Activated CD4-positive, alpha-beta T cell treated with anti-CD3 and anti-CD28 coated beads, Interleukin-2, amount 10 ng/mL, durations not matched to agents 24 days and 14 days (primary cell): ENCODE measurements around the gene CDKAL1. TPM values are rescaled to one million over a fixed set of nuclear protein-coding genes. Genes with fewer than 3 reads are reported as not detected.
"Not testable (repeated sequence)": the region's sequence is repeated elsewhere in the genome, so short reads cannot be mapped to it uniquely, and the experiment has no call there.

Experiments used
- DNase-seq: peaks from one replicate; pipeline ENCODE4 v3.0.0; 2022
- H3K27ac Mint-ChIP-seq: one replicate; pipeline ENCODE4 v1.8.0; 2022; ENCODE audit warnings: mild to moderate bottlenecking, mixed read lengths
- H3K27me3 Mint-ChIP-seq: one replicate; pipeline ENCODE4 v1.8.0; 2022; ENCODE audit warnings: mixed read lengths
- H3K36me3 Mint-ChIP-seq: one replicate; pipeline ENCODE4 v1.8.0; 2022; ENCODE audit warnings: low read depth, mild to moderate bottlenecking, mixed read lengths
- H3K4me1 Mint-ChIP-seq: one replicate; pipeline ENCODE4 v1.8.0; 2021; ENCODE audit warnings: mixed read lengths
- H3K4me3 Mint-ChIP-seq: one replicate; pipeline ENCODE4 v1.8.0; 2022; ENCODE audit warnings: mild to moderate bottlenecking, moderate library complexity, mixed read lengths
- H3K9me3 Mint-ChIP-seq: one replicate; pipeline ENCODE4 v1.8.0; 2021; ENCODE audit warnings: mixed read lengths
- intact Hi-C: fragments of 100-400 bp; cut with micrococcal nuclease; formaldehyde crosslinking; loops from one replicate; pipeline ENCODE4 v1.15.1; 2023
- total RNA-seq: library from RNA; stranded (reverse); gene quantifications from 2 replicates; pipeline ENCODE4 v1.2.3, GENCODE V29; 2022

CDKAL1 gene
- total RNA-seq, 1 donor from 2014 or later, result 29.1 TPM

GRCh38 chr6:21189759-21190158, 655.5 kb downstream of the CDKAL1 start:
- DNase-seq, result no peak
- Mint-ChIP-seq H3K36me3 (peaks cover 3% of the 10 kb centered on the region), H3K4me1 (peaks cover 11% of the 10 kb centered on the region), H3K9me3 (no peaks in the 10 kb centered on the region), H3K4me3 (no peak overlapping the region), H3K27me3 (no peaks in the 10 kb centered on the region), H3K27ac (no peak overlapping the region)
- intact Hi-C loops, result loop anchor here (10.0 kb wide), 1 partner anchor 605 kb away; no protein-coding TSS in a partner anchor

DNA sequence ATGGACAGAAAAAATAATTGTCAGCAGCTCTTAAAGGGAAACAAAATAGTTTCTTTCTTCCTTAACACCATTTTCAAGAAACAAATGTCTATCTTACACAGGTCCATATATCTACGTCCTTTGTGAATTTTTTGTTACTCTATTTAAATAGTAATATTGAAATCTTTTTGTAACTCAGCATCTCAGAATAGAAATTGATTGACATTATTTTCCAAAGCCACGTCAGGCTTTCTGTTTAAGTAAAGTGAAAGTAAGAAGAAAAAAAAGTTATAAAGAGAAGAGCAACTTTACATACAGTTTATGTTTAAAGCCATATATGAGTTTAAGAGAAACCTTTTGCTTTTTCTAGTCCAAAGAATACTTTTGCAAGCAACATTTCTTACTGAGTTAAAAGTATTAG, 656.4 kb downstream of the CDKAL1 start:
- H3K9me3 Mint-ChIP-seq, result no peaks in the 10 kb centered on the region
- no peak for DNase-seq
- no peak overlapping the region for H3K27ac Mint-ChIP-seq
- peaks cover 3% of the 10 kb centered on the region for H3K36me3 Mint-ChIP-seq
- H3K4me1 Mint-ChIP-seq, result peaks cover 11% of the 10 kb centered on the region
- H3K4me3 Mint-ChIP-seq, result no peak overlapping the region
- intact Hi-C loops, result loop anchor here (10.0 kb wide), 1 partner anchor 606 kb away; no protein-coding TSS in a partner anchor
- H3K27me3 Mint-ChIP-seq, result no peaks in the 10 kb centered on the region

- H3K9me3 Mint-ChIP-seq, result no peaks in the 10 kb centered on the region
- no peak for DNase-seq
- H3K36me3 Mint-ChIP-seq, result peaks cover 5% of the 10 kb centered on the region
These were observed 659.7 kb downstream of the CDKAL1 start for GRCh38 chr6:21193790-21194475.

DNA sequence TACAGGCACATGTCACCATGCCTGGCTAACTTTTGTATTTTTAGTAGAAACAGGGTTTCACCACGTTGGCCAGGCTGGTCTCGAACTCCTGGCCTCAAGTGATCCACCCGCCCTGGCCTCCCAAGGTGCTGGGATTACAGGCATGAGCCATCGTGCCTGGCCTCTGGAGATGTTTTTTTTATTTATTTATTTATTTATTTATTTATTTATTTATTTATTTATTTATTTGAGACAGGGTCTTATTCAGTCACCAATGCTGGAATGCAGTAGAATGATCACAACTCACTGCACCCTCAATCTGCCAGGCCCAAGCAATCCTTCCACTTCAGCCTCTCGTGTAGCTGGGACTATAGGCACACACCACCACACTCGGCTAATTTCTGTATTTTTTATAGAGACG, 661.0 kb downstream of the CDKAL1 start:
- DNase-seq, H3K27me3 Mint-ChIP-seq, H3K36me3 Mint-ChIP-seq, H3K4me3 Mint-ChIP-seq, H3K27ac Mint-ChIP-seq, H3K9me3 Mint-ChIP-seq: not testable (repeated sequence)
- intact Hi-C loops, result loop anchor here (10.0 kb wide), 1 partner anchor 610 kb away; no protein-coding TSS in a partner anchor
- H3K4me1 Mint-ChIP-seq, result peaks cover 15% of the 10 kb centered on the region

More at GRCh38 chr6:21193790-21194475, 659.7 kb downstream of the CDKAL1 start:
- Mint-ChIP-seq H3K4me1 (peaks cover 15% of the 10 kb centered on the region), H3K27me3 (no peaks in the 10 kb centered on the region), H3K27ac (no peak overlapping the region), H3K4me3 (no peak overlapping the region)
- intact Hi-C loops, result loop anchor here (10.0 kb wide), 1 partner anchor 609 kb away; no protein-coding TSS in a partner anchor

- peaks cover 6% of the 10 kb centered on the region for H3K4me1 Mint-ChIP-seq
- peaks cover 11% of the 10 kb centered on the region for H3K36me3 Mint-ChIP-seq
- no peaks in the 10 kb centered on the region for H3K27me3 Mint-ChIP-seq
- no peak overlapping the region for H3K4me3 Mint-ChIP-seq
- no peaks in the 10 kb centered on the region for H3K9me3 Mint-ChIP-seq
- no peak overlapping the region for H3K27ac Mint-ChIP-seq
- no peak for DNase-seq
- intact Hi-C loops, result loop anchor here (10.0 kb wide), 1 partner anchor 613 kb away; no protein-coding TSS in a partner anchor
These were observed 663.9 kb downstream of the CDKAL1 start for GRCh38 chr6:21198032-21198640.

- H3K4me3 Mint-ChIP-seq, result no peak overlapping the region
- no peak overlapping the region for H3K27ac Mint-ChIP-seq
- peaks cover 6% of the 10 kb centered on the region for H3K4me1 Mint-ChIP-seq
- no peaks in the 10 kb centered on the region for H3K27me3 Mint-ChIP-seq
- peaks cover 8% of the 10 kb centered on the region for H3K36me3 Mint-ChIP-seq
- no peak for DNase-seq
- no peaks in the 10 kb centered on the region for H3K9me3 Mint-ChIP-seq
- intact Hi-C loops, result loop anchor here (10.0 kb wide), 1 partner anchor 614 kb away; no protein-coding TSS in a partner anchor
These were observed 665.0 kb downstream of the CDKAL1 start for GRCh38 chr6:21199262-21199661.

DNA sequence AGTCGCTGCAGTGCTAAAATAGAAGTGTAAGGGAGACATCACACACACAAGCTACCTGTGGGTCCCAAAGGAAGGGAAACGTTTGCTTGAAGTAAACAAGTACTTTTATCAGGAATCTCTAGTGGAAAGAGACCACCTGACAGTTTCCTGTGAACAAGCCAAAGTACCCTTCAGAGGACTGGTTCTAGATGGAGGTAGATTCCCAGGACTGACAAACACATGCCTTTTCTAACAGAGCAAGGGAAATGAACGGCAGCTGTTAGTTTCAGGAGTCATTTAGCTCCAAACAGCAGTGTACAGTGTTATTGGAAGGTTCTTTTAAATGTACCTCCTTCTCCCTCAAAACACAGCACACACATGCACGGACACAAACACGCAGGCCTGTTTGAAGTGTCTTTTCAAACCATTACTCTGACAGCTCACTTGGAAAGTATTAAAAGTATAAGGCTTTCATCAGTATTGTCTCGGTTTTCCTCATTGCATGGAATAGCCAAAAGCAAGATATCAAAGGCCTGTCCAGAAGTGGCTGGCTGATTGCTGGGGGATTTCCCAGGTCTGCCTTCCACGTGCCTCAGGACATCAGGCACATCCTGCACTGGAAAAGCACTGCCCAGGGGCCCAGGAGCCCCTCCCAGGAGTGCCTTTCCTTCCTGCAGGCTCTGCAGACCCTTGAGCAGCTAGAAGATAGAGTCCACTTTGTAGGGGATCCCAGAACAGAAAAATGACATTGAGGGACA, 666.0 kb downstream of the CDKAL1 start:
- Mint-ChIP-seq H3K27ac (no peak overlapping the region), H3K4me3 (no peak overlapping the region), H3K27me3 (no peaks in the 10 kb centered on the region), H3K9me3 (no peaks in the 10 kb centered on the region), H3K36me3 (peaks cover 12% of the 10 kb centered on the region), H3K4me1 (peaks cover 6% of the 10 kb centered on the region)
- DNase-seq, result no peak
- intact Hi-C loops, result no loop called here

DNA sequence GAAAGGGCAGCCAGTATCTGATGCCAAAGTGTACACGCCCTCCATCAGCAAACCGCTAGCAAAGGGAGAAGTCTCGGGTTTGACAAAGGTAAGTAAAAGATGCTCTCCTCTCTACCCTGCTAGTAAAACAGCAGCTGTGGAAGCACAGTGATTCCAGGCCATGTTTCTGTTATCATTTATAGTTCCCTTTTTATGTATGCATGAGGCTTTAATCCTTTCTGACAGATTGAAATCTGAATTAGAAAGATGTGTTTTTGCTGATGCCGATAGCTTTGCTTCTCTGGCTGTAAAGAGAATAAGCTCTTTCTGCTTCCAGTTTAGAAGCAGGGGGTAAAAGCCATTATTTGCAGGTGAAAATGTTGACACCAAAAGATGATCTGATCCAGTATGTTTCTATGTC, 666.9 kb downstream of the CDKAL1 start:
- no peak overlapping the region for H3K27ac Mint-ChIP-seq
- H3K9me3 Mint-ChIP-seq, result no peaks in the 10 kb centered on the region
- no peak overlapping the region for H3K4me3 Mint-ChIP-seq
- no peaks in the 10 kb centered on the region for H3K27me3 Mint-ChIP-seq
- peaks cover 6% of the 10 kb centered on the region for H3K4me1 Mint-ChIP-seq
- H3K36me3 Mint-ChIP-seq, result peaks cover 14% of the 10 kb centered on the region
- DNase-seq, result no peak
- intact Hi-C loops, result no loop called here

GRCh38 chr6:21201637-21202350, 667.5 kb downstream of the CDKAL1 start:
- no peaks in the 10 kb centered on the region for H3K9me3 Mint-ChIP-seq
- H3K36me3 Mint-ChIP-seq, result peaks cover 15% of the 10 kb centered on the region
- DNase-seq, result no peak
- H3K27ac Mint-ChIP-seq, result no peak overlapping the region
- H3K4me1 Mint-ChIP-seq, result peaks cover 6% of the 10 kb centered on the region
- intact Hi-C loops, result no loop called here
- no peak overlapping the region for H3K4me3 Mint-ChIP-seq
- no peaks in the 10 kb centered on the region for H3K27me3 Mint-ChIP-seq

GRCh38 chr6:21202521-21202920, 668.3 kb downstream of the CDKAL1 start:
- no peaks in the 10 kb centered on the region for H3K27me3 Mint-ChIP-seq
- no peak overlapping the region for H3K4me3 Mint-ChIP-seq
- DNase-seq, result no peak
- peaks cover 14% of the 10 kb centered on the region for H3K36me3 Mint-ChIP-seq
- intact Hi-C loops, result no loop called here
- no peaks in the 10 kb centered on the region for H3K9me3 Mint-ChIP-seq
- H3K4me1 Mint-ChIP-seq, result peaks cover 6% of the 10 kb centered on the region
- no peak overlapping the region for H3K27ac Mint-ChIP-seq

- Mint-ChIP-seq H3K27ac (no peak overlapping the region), H3K4me1 (no peaks in the 10 kb centered on the region), H3K27me3 (no peaks in the 10 kb centered on the region), H3K9me3 (no peaks in the 10 kb centered on the region), H3K36me3 (peaks cover 11% of the 10 kb centered on the region), H3K4me3 (no peak overlapping the region)
- DNase-seq, result no peak
- intact Hi-C loops, result no loop called here
These were observed 670.7 kb downstream of the CDKAL1 start for GRCh38 chr6:21204951-21205350.

DNA sequence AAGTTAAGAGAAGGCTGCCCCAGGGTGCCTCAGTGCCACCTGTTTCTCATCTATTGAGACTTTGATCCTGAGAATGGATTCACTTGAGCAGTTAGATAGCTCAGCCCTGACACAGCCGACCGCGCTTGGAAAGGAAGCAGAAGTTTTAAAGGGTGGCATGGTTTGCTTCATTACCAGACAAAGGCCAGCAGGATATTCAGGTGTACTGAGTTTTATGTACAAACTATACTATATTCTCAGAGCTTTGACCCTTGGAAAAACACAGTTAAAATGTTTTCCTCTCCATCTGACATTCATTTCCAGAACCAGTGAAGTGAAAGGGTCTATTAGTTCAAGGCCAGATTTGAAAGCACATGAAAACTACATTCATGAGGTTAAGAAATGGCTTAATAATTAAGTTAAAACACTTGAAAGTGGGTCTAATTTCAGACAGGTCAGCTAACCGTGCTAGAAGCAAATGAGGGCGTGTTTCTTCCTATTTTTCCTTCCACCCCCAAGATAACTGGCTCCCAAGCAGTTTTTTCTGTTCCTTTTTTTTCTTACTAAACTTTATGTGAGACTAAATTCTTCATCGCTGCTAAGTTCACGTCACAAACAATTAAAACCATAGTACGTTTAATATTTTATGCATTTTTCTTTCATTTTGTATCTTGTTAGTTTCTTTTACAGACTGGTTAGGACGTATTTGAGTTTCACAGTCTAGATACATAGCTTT, 674.0 kb downstream of the CDKAL1 start:
- no peak overlapping the region for H3K4me3 Mint-ChIP-seq
- H3K4me1 Mint-ChIP-seq, result no peaks in the 10 kb centered on the region
- no peak overlapping the region for H3K27ac Mint-ChIP-seq
- DNase-seq, result no peak
- H3K9me3 Mint-ChIP-seq, result no peaks in the 10 kb centered on the region
- no peaks in the 10 kb centered on the region for H3K27me3 Mint-ChIP-seq
- intact Hi-C loops, result no loop called here
- peaks cover 9% of the 10 kb centered on the region for H3K36me3 Mint-ChIP-seq

- H3K9me3 Mint-ChIP-seq, result no peaks in the 10 kb centered on the region
- no peaks in the 10 kb centered on the region for H3K27me3 Mint-ChIP-seq
- intact Hi-C loops, result no loop called here
- DNase-seq, result no peak
- H3K4me1 Mint-ChIP-seq, result no peaks in the 10 kb centered on the region
- H3K4me3 Mint-ChIP-seq, result no peak overlapping the region
- peaks cover 9% of the 10 kb centered on the region for H3K36me3 Mint-ChIP-seq
- no peak overlapping the region for H3K27ac Mint-ChIP-seq
These were observed 674.5 kb downstream of the CDKAL1 start for GRCh38 chr6:21208796-21209186.
